Cortex of kidney (tissue), 1 donor: ENCODE data around the gene RBFOX2.
"Not testable (repeated sequence)": the region's sequence is repeated elsewhere in the genome, so short reads cannot be mapped to it uniquely, and the experiment has no call there.

Source experiments
- DNase-seq: peaks from one replicate; lab custom pipeline; 2025; lab: John Stamatoyannopoulos, UW

Gene RBFOX2

DNA sequence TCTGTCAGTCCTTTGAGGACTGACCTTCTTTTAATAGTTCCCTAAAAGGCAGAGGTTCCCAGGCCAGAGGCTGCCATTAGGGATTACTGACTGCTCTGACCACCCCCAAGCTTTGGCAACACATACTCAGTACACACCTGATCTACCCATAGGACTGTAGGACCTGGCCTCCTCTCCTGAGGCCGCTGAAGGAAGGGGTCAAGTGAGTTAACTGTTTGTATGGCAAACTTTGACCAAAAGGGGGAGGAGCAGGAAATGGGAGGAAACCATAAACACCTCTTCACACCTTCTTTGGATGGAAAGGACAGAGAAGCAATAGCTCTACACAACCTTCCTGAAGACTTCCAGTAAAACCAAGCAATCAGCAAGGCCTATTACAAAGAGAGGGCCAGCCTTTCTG lies 207.0 kb downstream of the RBFOX2 start:
- DNase-seq, result no peak

DNA sequence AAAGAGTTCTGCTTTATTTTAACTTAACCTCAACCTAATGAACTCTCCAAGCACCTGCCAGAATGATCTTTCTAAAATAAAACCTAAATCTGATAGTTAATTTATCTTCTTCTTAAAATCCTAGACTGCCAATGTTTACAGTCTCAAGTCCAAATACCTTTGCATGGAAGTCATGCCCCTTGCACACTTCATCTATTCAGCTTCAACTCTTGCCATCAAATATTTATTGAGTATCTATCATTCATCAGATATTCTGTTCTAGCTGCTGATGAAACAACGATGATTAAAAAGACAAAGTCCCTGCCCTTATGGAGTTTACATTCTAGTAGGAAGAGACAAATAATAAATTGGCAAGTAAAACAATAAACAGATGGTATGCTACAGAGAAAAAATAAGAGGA lies 209.2 kb downstream of the RBFOX2 start:
- no peak for DNase-seq

DNA sequence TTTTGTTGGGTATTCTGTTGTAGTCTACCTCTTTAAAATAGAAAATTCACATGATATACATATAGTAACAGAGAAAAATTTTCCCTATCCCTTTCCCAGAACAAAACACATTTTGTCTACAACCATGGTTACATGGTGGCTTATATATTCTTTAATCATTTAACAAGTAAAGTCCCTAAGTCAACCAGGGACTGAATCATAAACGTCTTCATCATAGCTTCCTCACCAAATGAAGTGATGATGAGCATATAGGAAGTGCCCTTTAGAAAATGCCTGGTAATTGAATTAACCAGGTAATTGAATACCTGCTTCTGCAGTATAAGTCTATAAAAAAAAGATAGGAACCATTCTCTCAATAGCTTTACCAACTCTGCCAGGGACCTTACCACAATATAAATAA lies 209.7 kb downstream of the RBFOX2 start:
- DNase-seq, result no peak

DNA sequence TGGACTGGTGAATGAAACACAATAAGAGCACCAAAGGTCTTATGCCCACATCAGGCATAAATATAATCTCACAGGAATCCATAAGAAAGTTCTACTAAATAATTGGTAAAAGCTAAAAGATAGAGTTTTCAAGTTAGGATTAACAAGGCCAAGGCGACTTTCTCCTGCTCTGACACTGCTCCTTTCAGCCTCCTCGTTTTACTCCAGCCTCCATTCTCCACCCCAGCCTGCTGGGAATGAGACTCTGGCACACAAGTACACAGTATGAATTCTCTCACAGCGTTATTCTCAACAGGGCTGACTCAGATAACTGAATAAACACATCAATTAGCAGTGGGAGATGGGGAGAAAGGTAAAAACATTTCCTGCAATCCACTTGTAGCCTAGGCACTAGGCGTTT lies 216.0 kb downstream of the RBFOX2 start:
- no peak for DNase-seq

DNA sequence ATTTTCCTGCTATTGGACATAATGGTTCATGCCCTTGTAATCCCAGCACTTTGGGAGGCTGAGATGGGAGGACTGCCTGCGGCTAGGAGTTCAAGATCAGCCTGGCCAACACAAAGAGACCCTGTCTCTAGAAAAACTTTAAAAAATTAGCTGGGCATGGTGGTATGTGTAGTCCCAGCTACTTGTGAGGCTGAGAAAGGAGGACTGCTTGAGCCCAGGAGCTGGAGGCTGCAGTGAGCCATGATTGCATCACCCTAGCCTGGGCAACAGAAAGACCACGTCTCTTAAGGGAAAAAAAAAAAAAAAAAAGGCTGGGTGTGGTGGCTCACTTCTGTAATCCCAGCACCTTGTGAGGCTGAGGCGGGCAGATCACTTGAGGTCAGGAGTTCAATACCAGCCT lies 217.0 kb downstream of the RBFOX2 start:
- DNase-seq, result no peak

DNA sequence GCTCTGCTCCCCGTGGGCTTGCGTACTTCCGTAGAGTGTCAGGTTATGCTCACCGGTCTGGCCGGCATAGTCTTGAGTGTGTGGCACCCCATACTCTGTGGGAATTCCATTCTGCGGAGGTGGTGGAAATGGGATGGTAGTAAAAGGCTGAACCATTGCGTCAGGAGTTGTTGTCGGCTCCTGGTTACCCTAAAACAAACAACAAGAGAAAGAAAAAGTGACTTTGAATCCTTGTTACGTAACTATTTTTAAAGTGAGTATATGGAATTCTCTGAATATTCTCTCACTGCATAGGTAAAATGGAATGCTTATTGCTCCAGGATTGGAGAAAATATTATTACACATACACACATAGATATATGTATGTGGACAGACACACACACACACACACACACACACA lies 218.8 kb downstream of the RBFOX2 start:
- DNase-seq, result no peak

DNA sequence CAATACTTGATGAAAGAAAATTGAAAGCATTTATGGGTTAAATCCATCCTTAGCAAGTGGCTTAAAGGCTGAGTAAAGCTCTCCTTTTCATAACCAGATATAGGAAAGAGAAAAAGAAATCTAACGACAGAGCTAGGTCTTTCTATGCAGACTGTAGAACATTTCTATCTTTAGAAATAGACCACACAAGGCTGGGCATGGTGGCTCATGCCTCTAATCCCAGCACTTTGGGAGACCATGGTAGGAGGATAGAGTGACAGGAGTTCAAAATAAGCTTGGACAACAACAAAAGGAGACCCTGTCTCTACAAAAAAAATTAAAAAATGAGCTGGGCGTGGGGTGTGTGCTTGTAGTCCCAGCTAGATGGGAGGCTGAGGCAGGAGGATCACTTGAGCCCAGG lies 220.2 kb downstream of the RBFOX2 start:
- DNase-seq, result no peak

DNA sequence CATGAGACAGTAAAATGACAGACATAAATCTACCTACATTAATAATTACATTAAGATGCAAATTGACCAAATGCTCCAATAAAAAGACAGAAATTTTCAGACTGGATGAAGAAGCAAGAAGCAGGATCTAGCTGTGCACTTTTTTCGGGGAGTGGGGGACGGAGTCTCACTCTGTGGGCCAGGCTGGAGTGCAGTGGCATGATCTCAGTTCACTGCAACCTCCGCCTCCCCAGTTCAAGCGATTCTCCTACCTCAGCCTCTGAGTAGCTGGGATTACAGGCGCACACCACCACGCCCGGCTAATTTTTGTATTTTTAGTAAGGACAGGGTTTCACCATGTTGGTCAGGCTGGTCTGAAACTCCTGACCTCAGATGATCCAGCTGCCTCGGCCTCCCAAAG lies 222.0 kb downstream of the RBFOX2 start:
- not testable (repeated sequence) for DNase-seq

DNA sequence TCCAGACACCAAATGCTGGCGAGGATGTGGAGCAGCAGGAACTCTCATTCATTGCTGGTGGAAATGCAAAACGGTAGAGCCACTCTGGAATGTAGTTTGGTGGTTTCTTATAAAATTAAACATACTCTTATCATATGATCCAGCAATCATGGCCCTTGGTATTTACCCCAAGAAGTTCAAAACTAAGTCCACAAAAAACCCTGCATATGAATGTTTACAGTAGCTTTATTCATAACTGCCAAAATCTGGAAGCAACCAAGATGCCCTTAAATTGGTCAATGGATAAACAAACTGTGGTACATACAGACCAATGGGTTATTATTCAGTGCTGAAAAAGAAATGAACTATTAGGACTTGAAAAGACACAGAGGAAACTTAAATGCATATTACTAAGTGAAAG lies 223.2 kb downstream of the RBFOX2 start:
- DNase-seq, result no peak

DNA sequence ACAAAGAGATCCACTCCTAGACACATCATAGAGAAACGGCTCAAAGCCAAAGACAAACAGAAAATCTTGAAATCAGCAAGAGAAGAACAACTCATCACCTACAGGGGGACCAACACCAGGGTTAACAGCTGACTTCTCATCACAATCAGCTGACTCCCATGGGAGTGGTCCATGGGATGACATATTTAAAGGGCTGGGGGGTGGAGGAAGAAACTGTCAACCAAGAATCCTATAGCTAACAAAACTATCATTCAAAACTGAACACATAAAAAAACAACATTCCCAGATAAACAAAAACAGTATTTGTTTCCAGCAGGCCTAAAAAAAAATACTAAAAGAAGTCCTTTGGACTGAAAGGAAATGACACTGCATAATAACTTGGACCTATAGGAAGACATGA lies 224.2 kb downstream of the RBFOX2 start:
- no peak for DNase-seq

DNA sequence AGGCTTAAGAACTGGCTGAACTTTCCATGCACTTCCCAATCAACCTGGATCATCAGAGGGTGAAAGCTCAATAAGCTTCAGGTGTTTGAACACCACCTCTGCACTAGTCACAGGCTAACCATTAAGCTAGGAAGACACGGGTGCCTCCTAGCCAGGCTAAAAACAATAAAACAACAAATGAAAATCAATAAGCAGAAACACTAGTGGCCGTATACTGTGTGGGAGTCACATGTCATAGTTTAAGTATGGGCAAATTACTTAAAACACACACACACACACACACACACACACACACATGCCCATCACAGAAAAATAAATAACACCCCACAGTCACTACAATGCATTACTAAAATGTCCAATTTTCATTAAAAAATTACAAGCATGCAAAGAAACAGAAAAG lies 225.7 kb downstream of the RBFOX2 start:
- DNase-seq, result no peak

DNA sequence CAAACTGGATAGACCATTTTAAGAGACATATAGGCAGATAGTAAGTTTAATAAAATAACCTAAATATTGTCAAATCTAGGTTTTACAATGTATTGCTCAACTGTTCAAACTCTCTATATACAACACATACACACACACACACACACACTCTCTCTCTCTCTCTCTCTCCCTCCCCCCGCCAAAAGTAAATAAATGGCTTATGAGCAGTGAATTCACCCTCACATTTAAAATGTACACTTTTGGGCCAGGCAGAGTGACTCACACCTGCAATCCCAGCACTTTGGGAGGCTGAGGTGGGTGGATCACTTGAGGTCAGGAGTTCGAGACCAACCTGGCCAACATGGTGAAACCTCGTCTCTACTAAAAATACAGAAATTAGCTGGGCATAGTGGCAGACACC lies 227.3 kb downstream of the RBFOX2 start:
- not testable (repeated sequence) for DNase-seq

DNA sequence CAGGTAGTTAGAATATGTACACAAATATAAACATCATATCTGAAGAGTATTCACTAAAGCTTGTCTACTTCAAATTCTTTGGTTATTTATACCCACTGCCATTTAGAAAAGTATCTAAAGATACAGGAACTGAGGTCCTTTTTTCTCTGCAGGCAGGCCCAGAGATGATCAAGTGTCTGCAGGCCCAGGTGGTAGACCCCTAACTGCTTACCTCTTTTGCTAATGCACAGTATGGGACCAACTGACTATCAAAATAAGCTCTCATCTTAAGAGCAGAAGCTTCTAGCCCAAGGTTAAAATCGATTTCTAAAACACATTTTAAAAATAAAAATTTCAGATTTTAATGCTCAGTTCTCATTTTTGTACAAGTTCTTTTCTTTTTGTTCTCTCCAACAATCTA lies 229.5 kb downstream of the RBFOX2 start:
- DNase-seq, result no peak

DNA sequence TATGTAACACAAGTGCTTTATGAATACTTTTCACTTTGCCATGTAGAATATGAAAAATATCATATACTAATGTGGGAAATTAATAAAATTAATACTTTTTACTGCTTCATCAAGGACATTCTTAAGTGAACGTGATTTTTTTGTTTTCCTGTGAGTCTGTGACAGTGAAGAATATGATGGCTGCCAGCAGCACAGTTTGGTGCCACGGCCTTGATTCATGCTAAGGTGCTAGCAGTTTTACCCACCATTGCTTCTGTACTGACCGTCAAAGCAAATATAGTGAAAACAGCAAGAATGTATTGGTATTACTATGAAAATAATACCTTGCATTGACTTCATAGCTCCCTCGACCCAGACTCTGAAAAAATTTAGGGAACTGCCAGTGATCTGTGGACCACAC lies 231.2 kb downstream of the RBFOX2 start:
- DNase-seq, result no peak

DNA sequence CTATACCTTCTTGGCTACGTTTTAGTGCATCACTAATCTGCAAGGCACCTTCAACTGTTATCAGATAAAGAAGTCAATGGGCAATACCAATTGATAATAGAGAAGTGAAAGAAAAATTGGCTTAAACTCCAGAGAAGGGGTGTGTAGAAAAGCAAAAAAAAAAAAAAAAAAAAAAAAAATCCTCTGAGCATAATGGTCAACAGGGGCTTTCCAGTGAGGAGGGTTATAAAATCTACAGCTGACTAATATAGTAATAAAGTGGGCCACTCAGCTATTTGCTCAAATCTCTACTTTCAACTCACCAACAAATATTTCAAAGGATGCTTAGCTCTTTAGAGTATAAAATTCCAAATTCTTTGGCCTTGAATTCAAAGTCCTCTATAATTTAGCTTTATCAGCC lies 233.1 kb downstream of the RBFOX2 start:
- no peak for DNase-seq

DNA sequence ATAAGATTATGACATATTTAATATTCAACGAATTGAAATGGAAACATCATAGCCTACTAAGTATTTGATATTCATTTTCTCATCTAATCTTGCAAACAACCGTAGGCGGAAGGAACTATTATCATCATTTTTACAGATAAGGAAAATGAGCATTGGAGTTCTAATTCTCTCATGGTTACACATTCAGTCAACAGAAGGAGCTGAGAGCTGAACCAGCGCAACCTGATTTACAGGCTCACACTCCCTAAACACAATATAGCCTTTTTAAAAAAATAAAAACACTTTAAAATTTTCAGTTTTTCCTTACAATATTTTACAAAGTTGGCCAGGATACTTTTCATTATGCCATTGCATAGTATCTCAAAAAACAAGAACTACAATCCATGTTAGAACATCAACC lies 236.1 kb downstream of the RBFOX2 start:
- DNase-seq, result no peak

DNA sequence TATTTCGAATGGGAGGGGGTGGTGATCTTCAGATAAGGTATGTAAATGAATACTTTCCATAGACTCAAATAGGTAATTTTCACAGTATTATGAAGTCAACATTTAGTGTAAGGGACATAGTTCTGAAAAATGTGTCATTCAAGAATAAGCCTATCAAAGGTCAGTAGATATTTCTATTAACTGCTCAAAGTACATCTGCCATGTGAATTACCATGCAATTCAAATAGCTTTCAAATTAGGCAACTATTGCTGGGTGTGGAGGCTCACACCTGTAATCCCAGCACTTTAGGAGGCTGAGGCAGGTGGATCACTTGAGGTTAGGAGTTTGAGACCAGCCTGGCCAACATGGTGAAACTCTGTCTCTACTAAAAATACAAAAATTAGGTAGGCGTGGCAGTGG lies 236.8 kb downstream of the RBFOX2 start:
- DNase-seq, result not testable (repeated sequence)

DNA sequence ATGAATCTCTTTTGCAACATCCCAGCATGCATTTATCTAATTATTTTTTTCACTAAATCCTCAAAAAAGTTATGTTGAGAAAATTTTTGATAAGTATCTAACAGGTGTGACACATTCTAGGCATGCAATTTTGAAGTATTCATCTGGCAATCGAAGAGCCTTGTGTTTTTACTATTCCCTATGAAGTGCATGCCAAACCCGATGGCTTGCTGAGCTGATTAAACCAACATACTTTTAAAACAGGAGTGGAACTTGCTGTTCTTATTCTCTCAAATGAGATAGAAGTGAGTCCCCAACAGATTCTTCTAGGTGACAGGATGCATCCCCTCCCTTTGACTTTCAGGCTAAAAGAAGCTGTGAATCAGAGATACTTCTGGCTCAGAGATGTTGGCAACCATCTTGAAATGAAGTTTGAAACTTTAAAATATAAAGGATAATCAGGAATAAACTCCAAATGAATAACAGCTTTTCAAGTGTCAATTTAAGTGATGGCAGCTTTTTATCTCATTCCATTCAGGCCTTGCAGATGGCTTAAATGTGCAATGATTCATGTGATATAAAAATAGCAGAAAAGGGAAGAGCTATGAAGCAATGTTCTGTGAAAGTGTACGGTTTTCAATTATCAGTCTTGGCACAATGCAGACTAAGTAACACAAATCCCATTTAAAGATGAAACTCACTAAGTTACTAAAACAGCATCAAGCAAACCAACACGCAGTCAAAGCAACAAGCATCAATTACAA lies 243.3 kb downstream of the RBFOX2 start:
- DNase-seq, result no peak

DNA sequence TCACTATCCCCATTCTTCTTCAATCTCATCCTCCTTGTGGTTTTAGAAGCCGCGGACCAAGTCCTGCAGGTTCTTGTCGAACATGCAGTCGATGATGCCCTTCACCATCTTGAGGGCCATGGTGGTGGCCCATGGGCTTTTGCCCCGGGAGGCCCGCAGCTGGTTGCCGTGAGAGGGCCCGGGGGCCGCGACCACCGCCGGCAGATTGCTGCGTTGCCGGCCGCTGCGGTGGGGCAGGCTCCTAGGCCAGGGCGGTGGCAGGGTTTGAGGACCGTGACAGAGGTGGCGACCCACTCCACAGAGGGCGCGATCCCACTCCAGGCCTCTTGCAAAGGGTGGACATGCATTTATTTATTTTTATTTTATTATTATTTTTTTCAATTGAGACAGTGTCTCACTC lies 244.0 kb downstream of the RBFOX2 start:
- DNase-seq, result no peak

DNA sequence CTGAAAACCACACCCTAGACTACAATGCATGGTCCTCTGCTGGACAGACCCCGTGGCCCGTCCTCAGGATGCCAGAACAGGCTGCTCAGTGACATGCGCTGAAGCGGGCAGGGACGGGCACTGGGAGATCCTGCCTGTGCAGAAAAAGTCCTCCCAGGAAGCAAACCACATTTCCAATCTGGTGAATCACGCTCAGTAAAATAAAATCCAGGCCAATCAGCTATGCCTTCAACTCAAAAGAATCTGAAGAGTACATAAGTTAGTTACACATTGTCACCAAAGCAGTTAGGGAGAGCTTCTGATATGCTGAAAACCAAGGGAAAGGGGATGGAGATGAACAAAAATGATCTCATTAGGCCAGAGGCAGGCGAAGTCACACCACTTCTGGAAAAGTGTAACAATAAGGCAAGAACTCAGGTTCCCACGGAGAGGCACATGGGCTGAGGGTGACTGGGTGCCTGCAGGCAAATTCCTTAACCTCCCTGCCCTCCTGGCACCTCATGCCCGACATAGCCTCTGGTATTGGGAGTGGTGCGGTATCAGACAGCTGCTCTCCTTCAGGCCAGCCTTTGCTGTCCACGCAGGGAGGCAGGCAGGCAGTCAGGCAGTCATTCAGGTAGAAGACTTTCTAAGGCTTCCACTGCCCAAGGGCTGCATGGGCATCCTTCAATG lies 244.5 kb downstream of the RBFOX2 start:
- DNase-seq, result no peak

DNA sequence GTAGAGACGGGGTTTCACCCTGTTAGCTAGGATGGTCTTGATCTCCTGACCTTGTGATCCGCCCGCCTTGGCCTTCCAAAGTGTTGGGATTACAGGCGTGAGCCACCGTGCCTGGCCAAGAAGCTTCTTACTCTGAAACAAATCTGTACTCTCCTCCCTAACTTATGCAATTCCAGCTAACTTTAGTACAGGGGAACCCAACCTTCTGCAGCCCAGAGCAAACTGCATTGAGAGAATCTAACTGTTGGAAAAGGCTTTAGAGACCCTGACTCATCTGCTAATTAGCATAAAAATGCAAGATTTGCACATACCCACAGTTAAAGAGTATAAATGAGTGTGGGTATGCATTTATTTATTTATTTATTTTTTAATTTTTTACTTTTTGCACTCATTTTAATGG lies 246.1 kb downstream of the RBFOX2 start:
- DNase-seq, result no peak

DNA sequence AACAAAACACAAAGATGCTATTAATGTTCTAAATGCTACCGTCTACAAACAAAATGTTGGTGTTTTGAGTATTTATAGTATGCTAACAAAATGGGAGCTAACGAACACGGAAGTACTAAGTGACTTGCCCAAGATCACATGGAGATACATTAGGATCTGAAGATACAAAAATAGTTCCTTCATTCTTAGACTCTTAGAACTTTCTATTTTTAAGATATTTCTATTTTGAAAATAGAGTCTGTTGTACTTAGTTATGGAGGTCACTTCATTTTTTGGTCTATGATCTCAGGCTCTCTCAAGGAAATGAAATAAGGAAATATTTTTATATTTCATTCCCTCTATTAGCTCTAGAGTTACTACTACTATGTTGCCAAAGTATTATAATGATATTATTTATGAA lies 246.7 kb downstream of the RBFOX2 start:
- DNase-seq, result no peak

DNA sequence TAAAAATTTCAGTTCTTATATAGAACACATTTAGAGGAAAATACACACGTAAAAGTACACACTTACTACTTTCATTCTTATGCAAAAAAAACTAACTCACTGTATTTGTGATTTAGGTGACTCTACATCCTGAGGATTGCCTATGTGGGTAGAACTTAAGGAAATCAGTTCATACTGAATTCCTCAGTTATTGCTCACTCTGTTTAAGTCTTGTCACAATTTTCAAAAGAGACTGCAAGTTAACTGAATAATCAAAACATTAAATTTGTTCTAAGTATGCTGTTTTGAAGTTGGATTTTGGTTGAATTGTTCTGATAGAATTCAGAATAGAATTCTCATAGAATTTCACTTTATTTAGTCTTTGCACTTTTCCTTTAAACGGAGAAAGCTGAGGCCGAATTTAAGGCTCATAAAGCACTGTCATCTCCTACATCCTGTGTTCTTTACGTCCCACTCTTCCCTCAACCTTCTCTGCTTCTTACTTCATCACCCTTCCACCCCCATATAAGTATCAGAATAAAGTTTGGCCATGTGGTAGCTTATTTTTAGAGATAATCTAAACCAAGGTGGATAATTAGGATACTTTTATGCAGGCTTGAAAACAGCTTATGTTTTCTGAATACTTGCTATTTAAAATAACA lies 251.2 kb downstream of the RBFOX2 start:
- DNase-seq, result no peak

DNA sequence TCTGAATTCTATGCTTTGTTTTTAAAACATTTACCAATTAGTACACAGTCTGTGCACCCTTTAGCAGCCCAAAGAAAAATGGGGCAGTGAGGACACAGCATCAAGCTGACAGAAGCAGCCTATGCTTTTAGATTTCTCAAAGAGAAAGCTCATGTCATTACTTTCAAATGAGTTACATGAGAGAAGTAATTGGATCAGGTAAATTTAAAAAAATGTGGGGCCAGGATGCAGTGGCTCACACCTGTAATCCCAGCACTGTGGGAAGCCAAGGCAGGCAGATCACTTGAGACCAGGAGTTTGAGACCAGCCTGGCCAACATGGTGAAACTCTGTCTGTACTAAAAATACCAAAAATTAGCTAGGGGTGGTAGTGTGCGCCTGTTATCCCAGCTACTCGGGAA lies 253.3 kb downstream of the RBFOX2 start:
- no peak for DNase-seq
